Activated CD4-positive, alpha-beta T cell treated with anti-CD3 and anti-CD28 coated beads for 36 hours (primary cell): ENCODE data around the gene TYW1B. TPM values are rescaled to one million over a fixed set of nuclear protein-coding genes. Genes with fewer than 3 reads are reported as not detected.
"Not testable (repeated sequence)": the region's sequence is repeated elsewhere in the genome, so short reads cannot be mapped to it uniquely, and the experiment has no call there.

Experiments used
- ATAC-seq: fragments of 200-7000 bp; cut with Tn5 transposase; one replicate; pipeline ENCODE4 v1.10.0; 2021; ENCODE audit warnings: mild to moderate bottlenecking, moderate library complexity
- CTCF ChIA-PET: fragments of 350-600 bp; sonication (Branson Sonifier 250); formaldehyde crosslinking; loops from one replicate; lab custom pipeline; 2021; ENCODE audit warnings: antibody characterized with exemption; lab: Charles Lee
- POLR2A ChIA-PET: fragments of 350-600 bp; sonication (Branson Sonifier 250); formaldehyde crosslinking; loops from one replicate; lab custom pipeline; 2021; ENCODE audit warnings: antibody characterized with exemption, inconsistent platforms; lab: Charles Lee
- DNase-seq: peaks from one replicate; pipeline ENCODE4 v3.0.0-alpha.2; 2020
- H3K27ac Mint-ChIP-seq: one replicate; pipeline ENCODE4 v1.8.0; 2021; ENCODE audit warnings: mixed read lengths
- H3K27me3 Mint-ChIP-seq: one replicate; pipeline ENCODE4 v1.8.0; 2021; ENCODE audit warnings: mixed read lengths
- H3K36me3 Mint-ChIP-seq: one replicate; pipeline ENCODE4 v1.8.0; 2021; ENCODE audit warnings: low read depth, mixed read lengths
- H3K4me1 Mint-ChIP-seq: one replicate; pipeline ENCODE4 v1.8.0; 2021; ENCODE audit warnings: mixed read lengths
- H3K4me3 Mint-ChIP-seq: one replicate; pipeline ENCODE4 v1.8.0; 2021; ENCODE audit warnings: mild to moderate bottlenecking, moderate library complexity, mixed read lengths
- H3K9me3 Mint-ChIP-seq: one replicate; pipeline ENCODE4 v1.8.0; 2021; ENCODE audit warnings: low read depth, mixed read lengths
- intact Hi-C, 2 experiments: fragments of 100-400 bp; cut with DNase I in 1 of 2; cut with micrococcal nuclease in 1 of 2; formaldehyde crosslinking; loops; one replicate each; pipeline versions ENCODE4 v1.14.2 to v1.15.1; 2022 to 2024; cut with DNase I, micrococcal nuclease
- total RNA-seq, 2 experiments: library from RNA; stranded (reverse); gene quantifications; one replicate each; pipeline ENCODE4 v1.2.3, GENCODE V29; 2021

Gene TYW1B
- total RNA-seq, 2 experiments from 2014 or later: 3.5 to 3.9 TPM

DNA sequence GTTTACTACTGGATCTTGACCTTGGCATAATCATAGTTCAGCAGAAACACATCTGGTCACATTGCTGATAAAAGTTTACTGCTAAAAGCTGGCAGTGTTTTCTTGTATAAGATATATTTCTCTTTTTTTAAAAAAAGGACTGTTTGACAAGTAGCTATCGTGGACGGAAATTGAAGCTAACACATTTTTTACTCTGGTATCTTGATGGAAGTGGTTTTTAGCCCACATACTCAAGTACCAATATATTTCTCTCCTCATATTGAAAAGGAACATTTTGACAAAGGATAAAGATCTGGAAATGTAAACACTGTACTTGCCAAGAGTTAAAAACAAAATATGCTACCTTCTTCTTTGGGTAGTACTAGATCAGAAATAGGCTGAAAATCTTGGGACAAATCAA is 137.8 kb downstream of the TYW1B start:
- intact Hi-C loops, H3K9me3 Mint-ChIP-seq, DNase-seq, ATAC-seq, H3K27ac Mint-ChIP-seq, CTCF ChIA-PET, H3K4me3 Mint-ChIP-seq, POLR2A ChIA-PET, H3K4me1 Mint-ChIP-seq, H3K27me3 Mint-ChIP-seq: not testable (repeated sequence)
- H3K36me3 Mint-ChIP-seq: peaks cover 10% of the 10 kb centered on the region

GRCh38 chr7:72689344-72689743 is 138.7 kb downstream of the TYW1B start:
- H3K27me3 Mint-ChIP-seq, POLR2A ChIA-PET, DNase-seq, H3K4me1 Mint-ChIP-seq, H3K4me3 Mint-ChIP-seq, H3K27ac Mint-ChIP-seq, H3K9me3 Mint-ChIP-seq, ATAC-seq, CTCF ChIA-PET, H3K36me3 Mint-ChIP-seq, intact Hi-C loops: not testable (repeated sequence)

DNA sequence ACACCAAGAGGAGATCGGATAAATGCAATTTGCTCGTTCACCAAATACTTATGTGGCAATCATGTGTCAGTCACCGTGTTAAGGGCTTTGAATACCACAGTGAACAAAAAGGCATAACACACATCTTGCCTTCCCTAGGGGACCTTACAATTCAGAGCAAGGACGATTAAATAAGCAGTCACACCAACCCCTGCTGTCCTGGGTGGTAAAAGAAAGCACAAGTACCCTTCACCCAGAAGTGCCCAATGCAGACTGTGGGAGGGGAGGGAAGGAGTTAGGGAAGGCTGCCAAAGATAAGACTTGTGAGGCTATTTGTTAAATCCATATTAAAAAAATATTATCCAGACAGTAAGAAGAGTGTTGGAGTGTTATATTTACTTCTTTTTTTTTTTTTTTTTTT is 146.8 kb downstream of the TYW1B start:
- POLR2A ChIA-PET, ATAC-seq, DNase-seq, intact Hi-C loops, H3K27me3 Mint-ChIP-seq, H3K9me3 Mint-ChIP-seq, H3K27ac Mint-ChIP-seq, H3K4me3 Mint-ChIP-seq, CTCF ChIA-PET: not testable (repeated sequence)
- Mint-ChIP-seq H3K4me1 (peaks cover 29% of the 10 kb centered on the region), H3K36me3 (peaks cover 19% of the 10 kb centered on the region)

DNA sequence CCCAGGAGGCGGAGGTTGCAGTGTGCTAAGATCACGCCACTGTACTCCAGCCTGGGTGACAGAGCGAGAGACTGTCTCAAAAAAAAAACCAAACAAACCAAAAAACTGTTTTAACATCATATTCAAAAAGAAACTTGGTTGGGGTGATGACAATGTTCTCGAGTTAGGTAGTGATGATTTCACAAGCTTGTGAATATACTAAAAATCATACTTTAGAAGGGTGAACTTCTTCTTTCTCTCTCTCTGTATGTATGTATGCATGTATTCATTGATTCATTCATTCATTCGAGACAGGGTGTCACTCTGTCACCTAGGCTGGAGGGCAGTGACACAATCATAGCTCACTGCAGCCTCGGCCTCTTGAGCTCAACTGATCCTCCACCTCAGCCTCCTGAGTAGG is 151.1 kb downstream of the TYW1B start:
- H3K27me3 Mint-ChIP-seq, H3K27ac Mint-ChIP-seq, intact Hi-C loops, H3K4me3 Mint-ChIP-seq, H3K4me1 Mint-ChIP-seq, H3K9me3 Mint-ChIP-seq, CTCF ChIA-PET: not testable (repeated sequence)
- ATAC-seq (peak; percentile 94), DNase-seq (peak; percentile 45)
- POLR2A ChIA-PET: interaction anchor here (0.6 kb wide), 1 partner anchor 55 kb away, joined by 6 read pairs; no protein-coding TSS in a partner anchor
- H3K36me3 Mint-ChIP-seq: peaks cover 21% of the 10 kb centered on the region

DNA sequence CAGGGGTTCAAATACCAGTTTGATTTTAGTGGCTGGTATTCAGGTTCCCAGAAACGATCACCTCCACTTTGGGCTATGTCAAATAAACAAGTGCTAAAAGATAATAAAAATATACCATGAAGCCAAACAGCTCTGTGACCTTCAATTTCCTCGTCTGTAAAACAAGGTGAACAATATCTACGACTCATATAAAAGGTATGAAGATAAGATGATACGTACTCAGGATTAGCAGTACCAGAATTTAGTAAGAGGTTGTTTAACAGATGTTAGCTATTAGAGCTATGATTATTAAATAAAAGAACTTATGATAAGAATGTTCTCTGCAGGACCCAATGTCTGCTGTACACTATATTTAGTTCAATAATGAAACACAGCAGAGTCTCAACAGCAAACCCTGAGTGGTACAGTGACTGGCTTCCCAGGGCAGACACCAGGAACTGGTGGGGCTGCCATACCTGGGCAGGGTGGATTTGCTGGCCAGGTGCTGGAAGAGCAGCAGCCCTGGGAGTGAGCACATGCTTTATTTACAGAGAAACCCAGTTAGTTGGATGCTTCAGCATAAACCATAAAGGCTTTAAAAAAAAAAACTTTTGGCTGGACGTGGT is 151.8 kb downstream of the TYW1B start:
- POLR2A ChIA-PET, intact Hi-C loops, DNase-seq, H3K27me3 Mint-ChIP-seq, H3K4me3 Mint-ChIP-seq, H3K4me1 Mint-ChIP-seq, CTCF ChIA-PET, H3K27ac Mint-ChIP-seq, ATAC-seq, H3K9me3 Mint-ChIP-seq: not testable (repeated sequence)
- H3K36me3 Mint-ChIP-seq: peaks cover 21% of the 10 kb centered on the region

DNA sequence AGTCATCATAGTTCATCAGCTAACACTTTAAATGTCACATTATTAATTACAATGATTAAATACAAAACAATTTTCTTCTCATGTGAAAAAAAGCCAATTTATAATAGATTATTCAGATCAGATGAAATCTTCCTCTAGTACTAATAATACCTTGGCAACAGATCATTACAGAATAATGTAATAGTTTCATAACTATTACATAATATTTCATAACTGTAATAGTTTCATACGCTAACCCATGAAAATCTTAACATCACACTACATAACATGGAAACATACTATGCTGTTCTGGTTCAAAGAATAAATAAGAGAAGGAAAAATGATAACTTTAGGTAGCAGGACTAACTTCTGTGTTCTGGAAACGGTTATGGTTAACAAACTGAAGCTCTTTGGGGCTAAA is 152.3 kb downstream of the TYW1B start:
- H3K9me3 Mint-ChIP-seq, DNase-seq, H3K27ac Mint-ChIP-seq, ATAC-seq, H3K4me3 Mint-ChIP-seq, H3K27me3 Mint-ChIP-seq, H3K4me1 Mint-ChIP-seq, CTCF ChIA-PET, intact Hi-C loops, POLR2A ChIA-PET: not testable (repeated sequence)
- peaks cover 21% of the 10 kb centered on the region for H3K36me3 Mint-ChIP-seq

- intact Hi-C loops: no loop called here
- Mint-ChIP-seq H3K27me3 (no peaks in the 10 kb centered on the region), H3K4me1 (peaks cover 5% of the 10 kb centered on the region), H3K9me3 (no peaks in the 10 kb centered on the region), H3K4me3 (no peak overlapping the region), H3K36me3 (peaks cover 14% of the 10 kb centered on the region), H3K27ac (no peak overlapping the region)
- no peak for DNase-seq
- ChIA-PET CTCF (no interaction called here), POLR2A (no interaction called here)
- no peak for ATAC-seq
Measured at GRCh38 chr7:72674394-72674793, 153.6 kb downstream of the TYW1B start.

GRCh38 chr7:72670850-72671249 is 157.2 kb downstream of the TYW1B start:
- ATAC-seq, POLR2A ChIA-PET, H3K27ac Mint-ChIP-seq, H3K36me3 Mint-ChIP-seq, CTCF ChIA-PET, H3K27me3 Mint-ChIP-seq, H3K4me1 Mint-ChIP-seq, DNase-seq, H3K9me3 Mint-ChIP-seq, H3K4me3 Mint-ChIP-seq, intact Hi-C loops: not testable (repeated sequence)

GRCh38 chr7:72668435-72668834 is 159.6 kb downstream of the TYW1B start:
- H3K4me3 Mint-ChIP-seq, CTCF ChIA-PET, ATAC-seq, DNase-seq, intact Hi-C loops, H3K9me3 Mint-ChIP-seq, H3K27ac Mint-ChIP-seq, H3K4me1 Mint-ChIP-seq, POLR2A ChIA-PET, H3K27me3 Mint-ChIP-seq: not testable (repeated sequence)
- H3K36me3 Mint-ChIP-seq: peaks cover 13% of the 10 kb centered on the region

DNA sequence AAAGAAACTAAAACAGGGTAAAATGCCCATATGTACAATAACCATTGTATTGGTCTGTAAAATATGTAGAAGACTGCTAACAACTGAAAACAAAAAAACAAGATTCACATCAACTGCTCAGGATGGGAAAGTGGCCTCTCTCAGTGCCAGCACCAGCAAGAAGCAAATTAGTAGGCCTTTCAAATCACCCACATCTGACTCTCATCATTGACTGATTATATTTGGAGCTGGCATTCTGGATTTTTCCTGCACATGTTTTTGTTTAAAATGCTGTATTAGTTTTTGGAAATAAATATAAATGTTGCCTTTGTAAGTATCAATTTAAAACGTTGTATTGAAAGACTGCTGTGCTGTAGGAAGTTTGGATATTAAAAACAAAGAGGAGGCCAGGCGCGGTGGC is 161.0 kb downstream of the TYW1B start:
- H3K27me3 Mint-ChIP-seq, H3K9me3 Mint-ChIP-seq, CTCF ChIA-PET, H3K4me1 Mint-ChIP-seq, H3K4me3 Mint-ChIP-seq, DNase-seq, ATAC-seq, H3K27ac Mint-ChIP-seq, POLR2A ChIA-PET, intact Hi-C loops: not testable (repeated sequence)
- peaks cover 13% of the 10 kb centered on the region for H3K36me3 Mint-ChIP-seq

DNA sequence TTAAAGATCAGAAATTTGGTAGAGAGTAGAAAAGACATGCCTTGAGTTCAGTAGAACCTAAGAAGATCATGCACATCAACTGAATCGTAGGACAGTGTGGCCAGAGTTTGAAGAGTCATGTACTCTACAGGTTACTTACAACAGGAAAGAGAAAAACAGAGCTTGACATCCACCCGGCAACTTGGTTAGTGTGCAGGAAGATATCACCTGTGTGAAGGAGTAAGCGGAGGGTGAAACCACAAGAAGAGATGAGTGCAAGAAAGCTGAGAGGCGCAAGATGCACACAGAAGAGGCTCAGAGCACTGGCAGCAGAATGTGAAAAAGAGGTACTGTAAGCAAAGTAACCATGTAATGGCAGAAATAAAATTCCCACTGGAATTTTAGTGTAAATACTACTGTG is 179.4 kb downstream of the TYW1B start:
- POLR2A ChIA-PET, H3K27me3 Mint-ChIP-seq, H3K27ac Mint-ChIP-seq, H3K4me3 Mint-ChIP-seq, intact Hi-C loops, H3K36me3 Mint-ChIP-seq, DNase-seq, H3K4me1 Mint-ChIP-seq, ATAC-seq, CTCF ChIA-PET, H3K9me3 Mint-ChIP-seq: not testable (repeated sequence)

DNA sequence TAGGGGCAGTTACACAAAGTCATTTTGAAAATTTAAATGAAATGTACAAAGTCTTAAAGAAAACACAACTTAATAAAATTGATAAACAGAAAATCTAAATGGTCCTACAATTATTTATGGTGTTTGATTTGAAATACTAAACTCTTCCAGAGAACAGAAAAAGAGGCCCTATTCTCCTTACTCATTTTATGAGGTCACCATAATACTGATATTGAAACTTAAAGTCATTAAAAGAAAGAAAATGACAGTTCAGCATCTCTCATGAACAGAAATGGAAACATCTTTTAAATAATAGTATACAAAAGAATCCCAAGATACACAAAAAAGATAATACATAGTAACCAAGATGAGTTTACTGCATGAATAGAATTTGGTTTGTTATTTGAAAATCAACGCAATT is 184.3 kb downstream of the TYW1B start:
- H3K9me3 Mint-ChIP-seq, intact Hi-C loops, H3K4me1 Mint-ChIP-seq, H3K4me3 Mint-ChIP-seq, POLR2A ChIA-PET, DNase-seq, H3K27me3 Mint-ChIP-seq, CTCF ChIA-PET, H3K36me3 Mint-ChIP-seq, H3K27ac Mint-ChIP-seq: not testable (repeated sequence)
- peak; percentile 42 for ATAC-seq
